Loucy (cell line): ENCODE data around the gene CLEC16A.

Experiments
- H2AFZ ChIP-seq: fragments of 200-600 bp; sonication (generic); 2 replicates; pipeline ENCODE4 v1.6.0; 2016; ENCODE audit warnings: antibody characterized with exemption, mild to moderate bottlenecking, low read length, moderate library complexity
- H3F3A ChIP-seq: fragments of 200-600 bp; 2 replicates; pipeline ENCODE4 v1.6.0; 2016; ENCODE audit warnings: antibody characterized with exemption, low read depth, mild to moderate bottlenecking
- H3K27me3 ChIP-seq: fragments of 200-600 bp; sonication (generic); 2 replicates; pipeline ENCODE4 v1.6.1; 2014; ENCODE audit warnings: low read length, mild to moderate bottlenecking; ENCODE audit not compliant: insufficient read depth, poor library complexity, severe bottlenecking
- H3K36me3 ChIP-seq: fragments of 200-600 bp; sonication (generic); 2 replicates; pipeline ENCODE4 v1.6.1; 2016; ENCODE audit warnings: low read length; ENCODE audit not compliant: insufficient read depth
- H3K4me1 ChIP-seq: fragments of 200-600 bp; sonication (generic); 2 replicates; pipeline ENCODE4 v1.5.1; 2014; ENCODE audit warnings: low read length, mild to moderate bottlenecking; ENCODE audit not compliant: insufficient read depth, poor library complexity, severe bottlenecking
- H3K4me2 ChIP-seq: fragments of 200-600 bp; sonication (generic); 2 replicates; pipeline ENCODE4 v1.6.0; 2014; ENCODE audit warnings: antibody characterized with exemption, low read length, low read depth, mild to moderate bottlenecking; ENCODE audit not compliant: poor library complexity, severe bottlenecking
- H3K4me3 ChIP-seq: fragments of 200-600 bp; sonication (generic); 2 replicates; pipeline ENCODE4 v1.5.1; 2014; ENCODE audit warnings: low read length, mild to moderate bottlenecking, mixed read lengths; ENCODE audit not compliant: poor library complexity, severe bottlenecking
- H3K79me2 ChIP-seq: fragments of 200-600 bp; sonication (generic); 2 replicates; pipeline ENCODE4 v1.6.1; 2014; ENCODE audit warnings: low read length; ENCODE audit not compliant: insufficient read depth
- H3K9ac ChIP-seq: fragments of 200-600 bp; sonication (generic); 2 replicates; pipeline ENCODE4 v1.6.0; 2014; ENCODE audit warnings: mild to moderate bottlenecking, low read depth, low read length, moderate library complexity; ENCODE audit not compliant: poor library complexity, severe bottlenecking
- H3K9me2 ChIP-seq: fragments of 200-600 bp; sonication (generic); replicated peaks from 2 replicates; pipeline ENCODE4 v1.6.1; 2016; ENCODE audit warnings: low read depth, low read length, mixed read lengths
- H3K9me3 ChIP-seq: fragments of 200-600 bp; sonication (generic); 2 replicates; pipeline ENCODE4 v1.6.1; 2014; ENCODE audit warnings: mild to moderate bottlenecking, antibody characterized with exemption, low read length, low read depth; ENCODE audit not compliant: insufficient read depth
- H4K20me1 ChIP-seq: fragments of 200-600 bp; sonication (generic); 2 replicates; pipeline ENCODE4 v1.6.0; 2014; ENCODE audit warnings: antibody characterized with exemption, low read length, mild to moderate bottlenecking; ENCODE audit not compliant: insufficient read depth, poor library complexity, severe bottlenecking
- CTCF ChIP-seq: fragments of 200-600 bp; sonication (generic); conservative IDR thresholded peaks from 2 replicates; pipeline ENCODE4 v1.5.1; 2014; ENCODE audit warnings: mild to moderate bottlenecking, antibody characterized with exemption, low read length
- EZH2phosphoT487 ChIP-seq: fragments of 200-600 bp; IDR thresholded peaks from 2 replicates; pipeline ENCODE4 v1.6.1; 2018; ENCODE audit warnings: antibody characterized with exemption, mild to moderate bottlenecking, moderate library complexity, borderline replicate concordance

CLEC16A gene

GRCh38 chr16:11136600-11136999 lies 192.2 kb downstream of the CLEC16A start:
- H3K4me1 ChIP-seq: peaks cover 13% of the 10 kb centered on the region
- H3K4me3 ChIP-seq: no peak overlapping the region
- H4K20me1 ChIP-seq: no peaks in the 10 kb centered on the region
- H3K4me2 ChIP-seq: no peak overlapping the region
- TF ChIP-seq CTCF (no peak), EZH2phosphoT487 (no peak)
- no peak overlapping the region for H3K9ac ChIP-seq
- no peaks in the 10 kb centered on the region for H3K79me2 ChIP-seq
- no peaks in the 10 kb centered on the region for H3K9me3 ChIP-seq
- H3K27me3 ChIP-seq: no peaks in the 10 kb centered on the region
- no peaks in the 10 kb centered on the region for H3K9me2 ChIP-seq
- H3K36me3 ChIP-seq: peaks cover 5% of the 10 kb centered on the region; the same call in 1 of the 2 replicates
- no peaks in the 10 kb centered on the region for H3F3A ChIP-seq
- H2AFZ ChIP-seq: no peak overlapping the region

DNA sequence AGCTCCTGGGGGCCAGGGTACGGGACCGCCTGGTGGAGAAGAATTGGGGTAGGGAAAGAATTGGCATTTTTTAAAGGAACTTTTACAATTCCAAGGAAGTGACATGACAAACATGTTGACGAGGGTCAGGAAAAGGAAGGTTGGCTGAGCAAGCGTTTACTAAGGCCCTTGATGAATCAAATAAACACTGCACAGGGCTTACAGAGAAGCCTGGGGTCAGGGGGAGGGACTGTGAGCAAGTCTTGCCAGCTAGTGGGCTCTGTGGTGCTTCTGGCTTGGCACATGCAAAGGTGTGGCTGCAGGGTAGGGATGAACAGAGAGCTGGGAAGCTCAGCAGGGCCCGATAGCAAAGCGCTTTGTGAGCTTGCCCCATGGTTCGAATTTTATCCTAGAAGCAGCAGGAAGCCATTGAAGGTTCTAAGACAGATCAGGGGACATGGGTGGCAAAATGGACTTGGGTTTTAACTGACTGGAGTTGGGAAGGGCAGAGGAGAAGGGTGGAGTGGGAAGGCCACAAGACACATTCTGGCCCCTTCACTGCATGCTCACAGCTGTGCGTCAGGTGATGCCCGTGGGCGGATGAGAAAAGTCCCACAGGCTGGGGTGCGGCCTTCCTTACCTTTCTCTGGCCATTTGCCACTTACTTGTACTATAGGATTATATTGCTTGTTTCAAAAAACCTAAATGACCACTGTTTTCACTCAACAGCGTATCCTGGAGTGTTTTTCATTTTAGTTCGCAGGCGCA lies 193.8 kb downstream of the CLEC16A start:
- H3K4me1 ChIP-seq: peaks cover 16% of the 10 kb centered on the region

GRCh38 chr16:11138769-11139325 lies 194.5 kb downstream of the CLEC16A start:
- Histone ChIP-seq H3K9ac (no peak overlapping the region), H3K4me3 (no peak overlapping the region), H2AFZ (no peak overlapping the region), H3K79me2 (no peaks in the 10 kb centered on the region), H3F3A (no peaks in the 10 kb centered on the region), H4K20me1 (no peaks in the 10 kb centered on the region), H3K36me3 (peaks cover 5% of the 10 kb centered on the region; the same call in 1 of the 2 replicates), H3K9me2 (no peaks in the 10 kb centered on the region), H3K4me1 (peaks cover 23% of the 10 kb centered on the region), H3K27me3 (no peaks in the 10 kb centered on the region), H3K4me2 (no peak overlapping the region), H3K9me3 (no peaks in the 10 kb centered on the region)
- TF ChIP-seq EZH2phosphoT487 (no peak), CTCF (no peak)

More for the DNA sequence above, 193.8 kb downstream of the CLEC16A start:
- no peak overlapping the region for H3K4me2 ChIP-seq
- no peaks in the 10 kb centered on the region for H3K9me3 ChIP-seq
- peaks cover 5% of the 10 kb centered on the region; the same call in 1 of the 2 replicates for H3K36me3 ChIP-seq
- no peaks in the 10 kb centered on the region for H3K9me2 ChIP-seq
- no peak overlapping the region for H3K4me3 ChIP-seq
- no peaks in the 10 kb centered on the region for H3K79me2 ChIP-seq
- no peaks in the 10 kb centered on the region for H4K20me1 ChIP-seq
- H3K27me3 ChIP-seq: no peaks in the 10 kb centered on the region
- no peak overlapping the region for H3K9ac ChIP-seq
- TF ChIP-seq EZH2phosphoT487 (no peak), CTCF (no peak)
- H3F3A ChIP-seq: no peaks in the 10 kb centered on the region
- H2AFZ ChIP-seq: no peak overlapping the region
